ENCODE data around the gene LDLRAD3. TPM values are rescaled to one million over a fixed set of nuclear protein-coding genes. Genes with fewer than 3 reads are reported as not detected.

The LDLRAD3 gene
- total RNA-seq, 5 donors from 2014 or later (not counting 1 experiment from before 2014, with no cell fraction given) = 0.18 to 0.22 TPM; not detected in 3

- Histone ChIP-seq H3K27ac (ENCODE audit: low read length) (no peak overlapping the region), H3K4me3 (ENCODE audit: control insufficient read depth in 1 of 2, extremely low read depth in 1 of 2, low read length in 1 of 2) (no peak overlapping the region), H3K9me3 (no peaks in the 10 kb centered on the region), H3K27me3 (replicated peaks in 1 of 2; ENCODE audit: control insufficient read depth in 2 of 2, extremely low read depth in 1 of 2, insufficient read depth in 2 of 2, low read length in 1 of 2) (peaks cover 0 to 7% of the 10 kb centered on the region in 2 experiments), H3K4me1 (ENCODE audit: control insufficient read depth in 1 of 2, extremely low read depth in 1 of 2, insufficient read depth in 2 of 2, low read length in 2 of 2) (no peaks in the 10 kb centered on the region), H3K36me3 (ENCODE audit: control insufficient read depth in 2 of 2, extremely low read depth in 1 of 2, insufficient read depth in 1 of 2, low read length in 1 of 2) (no peaks in the 10 kb centered on the region)
- ChIA-PET CTCF (no interaction called here), POLR2A (no interaction called here)
- no CpG with 5 or more reads among the region's 3 CpGs for WGBS (ENCODE audit: insufficient coverage)
- H3K4me1 Mint-ChIP-seq = no peaks in the 10 kb centered on the region
- ATAC-seq (replicated peaks in 1 of 4) = no peak
- no peak overlapping the region for H3K27ac Mint-ChIP-seq
- DNase-seq = no peak
- H3K36me3 Mint-ChIP-seq = no peaks in the 10 kb centered on the region
- H3K27me3 Mint-ChIP-seq = peaks cover 9 to 13% of the 10 kb centered on the region in 2 donors
- peaks cover 0 to 5% (median 0%) of the 10 kb centered on the region in 3 donors for H3K9me3 Mint-ChIP-seq
- H3K4me3 Mint-ChIP-seq = no peak overlapping the region
Measured at GRCh38 chr11:36008584-36008983, 64.7 kb downstream of the LDLRAD3 start.

- Histone ChIP-seq H3K4me3 (ENCODE audit: control insufficient read depth in 1 of 2, extremely low read depth in 1 of 2, low read length in 1 of 2) (no peak overlapping the region), H3K27me3 (replicated peaks in 1 of 2; ENCODE audit: control insufficient read depth in 2 of 2, extremely low read depth in 1 of 2, insufficient read depth in 2 of 2, low read length in 1 of 2) (peaks cover 0 to 6% of the 10 kb centered on the region in 2 experiments), H3K36me3 (ENCODE audit: control insufficient read depth in 2 of 2, extremely low read depth in 1 of 2, insufficient read depth in 1 of 2, low read length in 1 of 2) (no peaks in the 10 kb centered on the region), H3K27ac (ENCODE audit: low read length) (no peak overlapping the region), H3K9me3 (no peaks in the 10 kb centered on the region), H3K4me1 (ENCODE audit: control insufficient read depth in 1 of 2, extremely low read depth in 1 of 2, insufficient read depth in 2 of 2, low read length in 2 of 2) (no peaks in the 10 kb centered on the region)
- POLR2A ChIA-PET = no interaction called here
- Mint-ChIP-seq H3K27ac (no peak overlapping the region), H3K27me3 (peaks cover 9 to 16% of the 10 kb centered on the region in 2 donors), H3K9me3 (peaks cover 0 to 5% (median 0%) of the 10 kb centered on the region in 3 donors), H3K4me3 (no peak overlapping the region), H3K36me3 (no peaks in the 10 kb centered on the region), H3K4me1 (no peaks in the 10 kb centered on the region)
- WGBS (ENCODE audit: insufficient coverage) = no CpG with 5 or more reads among the region's 4 CpGs
- CTCF ChIA-PET = no interaction called here
- ATAC-seq (replicated peaks in 1 of 4) (no peak), DNase-seq (no peak)
Measured at GRCh38 chr11:36009473-36009872, 65.6 kb downstream of the LDLRAD3 start.

- Mint-ChIP-seq H3K4me3 (no peak overlapping the region), H3K27me3 (peaks cover 9 to 15% of the 10 kb centered on the region in 2 donors), H3K4me1 (no peaks in the 10 kb centered on the region), H3K36me3 (no peaks in the 10 kb centered on the region), H3K9me3 (peaks cover 0 to 4% (median 0%) of the 10 kb centered on the region in 3 donors), H3K27ac (no peak overlapping the region)
- no peak overlapping the region for H3K4me3 ChIP-seq (ENCODE audit: control insufficient read depth in 1 of 2, extremely low read depth in 1 of 2, low read length in 1 of 2)
- no peak overlapping the region for H3K27ac ChIP-seq (ENCODE audit: low read length)
- WGBS (ENCODE audit: insufficient coverage) = 86% methylated on average over 1 of the region's 2 CpGs
- peaks cover 0 to 2% of the 10 kb centered on the region in 2 experiments for H3K27me3 ChIP-seq (replicated peaks in 1 of 2; ENCODE audit: control insufficient read depth in 2 of 2, extremely low read depth in 1 of 2, insufficient read depth in 2 of 2, low read length in 1 of 2)
- H3K9me3 ChIP-seq = no peaks in the 10 kb centered on the region
- ATAC-seq (replicated peaks in 1 of 4) = no peak
- CTCF ChIA-PET = no interaction called here
- POLR2A ChIA-PET = no interaction called here
- no peaks in the 10 kb centered on the region for H3K4me1 ChIP-seq (ENCODE audit: control insufficient read depth in 1 of 2, extremely low read depth in 1 of 2, insufficient read depth in 2 of 2, low read length in 2 of 2)
- H3K36me3 ChIP-seq (ENCODE audit: control insufficient read depth in 2 of 2, extremely low read depth in 1 of 2, insufficient read depth in 1 of 2, low read length in 1 of 2) = no peaks in the 10 kb centered on the region
- DNase-seq = no peak
Measured at GRCh38 chr11:36010010-36010740, 66.3 kb downstream of the LDLRAD3 start.

- H3K27me3 Mint-ChIP-seq = peaks cover 10 to 11% of the 10 kb centered on the region in 2 donors
- DNase-seq = no peak
- no peaks in the 10 kb centered on the region for H3K4me1 ChIP-seq (ENCODE audit: control insufficient read depth in 1 of 2, extremely low read depth in 1 of 2, insufficient read depth in 2 of 2, low read length in 2 of 2)
- H3K4me3 Mint-ChIP-seq = no peak overlapping the region
- H3K9me3 Mint-ChIP-seq = no peaks in the 10 kb centered on the region
- CTCF ChIA-PET = no interaction called here
- no peaks in the 10 kb centered on the region for H3K36me3 Mint-ChIP-seq
- H3K27ac ChIP-seq (ENCODE audit: low read length) = no peak overlapping the region
- POLR2A ChIA-PET = no interaction called here
- H3K27ac Mint-ChIP-seq = no peak overlapping the region
- peaks cover 0 to 2% of the 10 kb centered on the region in 2 experiments for H3K27me3 ChIP-seq (replicated peaks in 1 of 2; ENCODE audit: control insufficient read depth in 2 of 2, extremely low read depth in 1 of 2, insufficient read depth in 2 of 2, low read length in 1 of 2)
- H3K4me1 Mint-ChIP-seq = no peaks in the 10 kb centered on the region
- ATAC-seq (replicated peaks in 1 of 4) = no peak
- no peak overlapping the region for H3K4me3 ChIP-seq (ENCODE audit: control insufficient read depth in 1 of 2, extremely low read depth in 1 of 2, low read length in 1 of 2)
- 83% methylated on average over 4 of the region's 5 CpGs for WGBS (ENCODE audit: insufficient coverage)
- H3K9me3 ChIP-seq = no peaks in the 10 kb centered on the region
- no peaks in the 10 kb centered on the region for H3K36me3 ChIP-seq (ENCODE audit: control insufficient read depth in 2 of 2, extremely low read depth in 1 of 2, insufficient read depth in 1 of 2, low read length in 1 of 2)
Measured at GRCh38 chr11:36011574-36011973, 67.7 kb downstream of the LDLRAD3 start.

GRCh38 chr11:36012455-36012854 is 68.6 kb downstream of the LDLRAD3 start:
- Histone ChIP-seq H3K4me1 (ENCODE audit: control insufficient read depth in 1 of 2, extremely low read depth in 1 of 2, insufficient read depth in 2 of 2, low read length in 2 of 2) (no peaks in the 10 kb centered on the region), H3K9me3 (no peaks in the 10 kb centered on the region), H3K27ac (ENCODE audit: low read length) (no peak overlapping the region), H3K36me3 (ENCODE audit: control insufficient read depth in 2 of 2, extremely low read depth in 1 of 2, insufficient read depth in 1 of 2, low read length in 1 of 2) (no peaks in the 10 kb centered on the region), H3K27me3 (replicated peaks in 1 of 2; ENCODE audit: control insufficient read depth in 2 of 2, extremely low read depth in 1 of 2, insufficient read depth in 2 of 2, low read length in 1 of 2) (peaks cover 0 to 2% of the 10 kb centered on the region in 2 experiments), H3K4me3 (ENCODE audit: control insufficient read depth in 1 of 2, extremely low read depth in 1 of 2, low read length in 1 of 2) (no peak overlapping the region)
- Mint-ChIP-seq H3K9me3 (no peaks in the 10 kb centered on the region), H3K4me3 (no peak overlapping the region), H3K27me3 (peaks cover 8 to 10% of the 10 kb centered on the region in 2 donors), H3K27ac (no peak overlapping the region), H3K4me1 (no peaks in the 10 kb centered on the region), H3K36me3 (no peaks in the 10 kb centered on the region)
- no peak for DNase-seq
- CTCF ChIA-PET = no interaction called here
- 88% methylated on average over 1 of the region's 5 CpGs for WGBS (ENCODE audit: insufficient coverage)
- POLR2A ChIA-PET = no interaction called here
- ATAC-seq (replicated peaks in 1 of 4) = no peak

- Mint-ChIP-seq H3K36me3 (no peaks in the 10 kb centered on the region), H3K9me3 (no peaks in the 10 kb centered on the region), H3K27ac (no peak overlapping the region), H3K4me1 (no peaks in the 10 kb centered on the region), H3K4me3 (no peak overlapping the region), H3K27me3 (peaks cover 5 to 10% of the 10 kb centered on the region in 2 donors)
- ATAC-seq (replicated peaks in 1 of 4) = no peak
- Histone ChIP-seq H3K27ac (ENCODE audit: low read length) (no peak overlapping the region), H3K4me3 (ENCODE audit: control insufficient read depth in 1 of 2, extremely low read depth in 1 of 2, low read length in 1 of 2) (no peak overlapping the region), H3K36me3 (ENCODE audit: control insufficient read depth in 2 of 2, extremely low read depth in 1 of 2, insufficient read depth in 1 of 2, low read length in 1 of 2) (no peaks in the 10 kb centered on the region), H3K27me3 (replicated peaks in 1 of 2; ENCODE audit: control insufficient read depth in 2 of 2, extremely low read depth in 1 of 2, insufficient read depth in 2 of 2, low read length in 1 of 2) (peaks cover 0 to 2% of the 10 kb centered on the region in 2 experiments), H3K9me3 (no peaks in the 10 kb centered on the region), H3K4me1 (ENCODE audit: control insufficient read depth in 1 of 2, extremely low read depth in 1 of 2, insufficient read depth in 2 of 2, low read length in 2 of 2) (no peaks in the 10 kb centered on the region)
- WGBS (ENCODE audit: insufficient coverage) = no CpG with 5 or more reads among the region's 2 CpGs
- no peak for DNase-seq
- ChIA-PET POLR2A (no interaction called here), CTCF (no interaction called here)
Measured at GRCh38 chr11:36012979-36013378, 69.1 kb downstream of the LDLRAD3 start.

Data from T-cell (primary cell).